Activated naive CD8-positive, alpha-beta T cell (primary cell): ENCODE measurements around the gene DDX39B.
"Not testable (repeated sequence)": the region's sequence is repeated elsewhere in the genome, so short reads cannot be mapped to it uniquely, and the experiment has no call there.

ENCODE experiments used
- H3K27ac Mint-ChIP-seq: one replicate; pipeline ENCODE4 v1.8.0; 2021; ENCODE audit warnings: mixed read lengths
- H3K27me3 Mint-ChIP-seq: one replicate; pipeline ENCODE4 v1.8.0; 2021; ENCODE audit warnings: mixed read lengths
- H3K36me3 Mint-ChIP-seq: one replicate; pipeline ENCODE4 v1.8.0; 2021; ENCODE audit warnings: mixed read lengths
- H3K4me1 Mint-ChIP-seq: one replicate; pipeline ENCODE4 v1.8.0; 2021; ENCODE audit warnings: low read depth, mixed read lengths
- H3K4me3 Mint-ChIP-seq: one replicate; pipeline ENCODE4 v1.8.0; 2021; ENCODE audit warnings: mild to moderate bottlenecking, mixed read lengths
- H3K9me3 Mint-ChIP-seq: one replicate; pipeline ENCODE4 v1.8.0; 2021; ENCODE audit warnings: low read depth, mixed read lengths

Gene DDX39B

DNA sequence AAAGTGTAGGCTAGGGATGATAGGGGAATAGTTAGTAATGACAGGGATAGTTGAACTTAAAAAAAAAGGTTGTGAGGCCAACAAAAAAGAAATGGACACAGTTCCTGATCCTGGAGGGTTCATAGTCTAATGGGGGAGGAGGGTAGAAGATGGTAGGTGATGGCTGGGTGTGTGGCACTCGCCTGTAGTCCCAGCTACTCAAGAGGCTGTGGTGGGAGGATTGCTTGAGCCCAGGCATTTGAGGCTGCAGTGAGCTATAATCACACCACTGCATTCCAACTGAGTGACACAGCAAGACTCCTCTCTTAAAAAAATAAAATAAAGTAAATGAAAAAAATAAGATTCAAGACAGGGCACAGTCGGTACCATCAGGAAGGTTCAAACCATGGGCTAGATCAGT lies 46.2 kb downstream of the DDX39B start:
- Mint-ChIP-seq H3K36me3 (no peaks in the 10 kb centered on the region), H3K9me3 (no peaks in the 10 kb centered on the region), H3K4me1 (peaks cover 50% of the 10 kb centered on the region), H3K27ac (peak overlapping the region; percentile 70), H3K27me3 (no peaks in the 10 kb centered on the region), H3K4me3 (peak overlapping the region; percentile 79)

DNA sequence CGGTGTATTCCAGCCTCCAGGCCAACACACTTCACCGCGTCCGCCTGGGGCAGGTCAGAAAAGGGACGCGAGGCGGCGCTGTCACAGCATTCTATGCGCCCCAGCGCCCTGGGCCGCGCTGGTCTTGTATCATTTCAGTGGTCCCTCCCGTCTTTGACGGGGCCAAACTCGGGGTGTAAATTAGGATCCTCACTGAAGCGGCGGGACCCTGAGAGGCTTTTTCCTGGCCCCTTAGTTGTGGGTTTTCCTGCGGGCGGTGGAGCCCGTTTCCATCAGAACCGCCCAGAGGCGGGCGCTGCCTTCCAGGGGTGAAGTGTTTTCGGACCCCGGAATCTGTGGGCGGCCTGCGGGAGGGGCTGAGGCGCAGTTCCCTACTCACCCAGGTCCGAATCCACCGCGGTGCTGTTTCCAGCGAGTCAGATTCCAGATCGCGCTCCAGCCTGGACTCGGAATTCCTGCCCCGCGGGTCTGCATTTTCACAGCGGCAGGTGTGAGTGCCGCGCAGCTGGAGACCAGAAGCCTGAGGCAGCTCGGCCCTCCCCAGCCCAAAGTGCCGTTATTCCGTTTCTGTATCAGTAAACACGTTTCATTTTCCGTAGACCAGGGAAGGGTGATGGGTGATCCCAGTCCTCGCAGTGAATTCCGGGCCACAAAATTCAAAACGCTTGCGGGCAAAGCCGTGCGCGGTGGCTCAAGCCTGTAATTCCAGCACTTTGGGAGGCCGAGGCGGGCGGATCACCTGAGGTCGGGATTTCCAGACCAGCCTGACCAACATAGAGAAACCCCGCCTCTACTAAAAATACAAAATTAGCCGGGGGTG lies 47.7 kb downstream of the DDX39B start:
- H3K4me1 Mint-ChIP-seq = peaks cover 44% of the 10 kb centered on the region
- no peaks in the 10 kb centered on the region for H3K36me3 Mint-ChIP-seq
- no peaks in the 10 kb centered on the region for H3K9me3 Mint-ChIP-seq
- peak overlapping the region; percentile 70 for H3K27ac Mint-ChIP-seq
- peak overlapping the region; percentile 79 for H3K4me3 Mint-ChIP-seq
- no peaks in the 10 kb centered on the region for H3K27me3 Mint-ChIP-seq

DNA sequence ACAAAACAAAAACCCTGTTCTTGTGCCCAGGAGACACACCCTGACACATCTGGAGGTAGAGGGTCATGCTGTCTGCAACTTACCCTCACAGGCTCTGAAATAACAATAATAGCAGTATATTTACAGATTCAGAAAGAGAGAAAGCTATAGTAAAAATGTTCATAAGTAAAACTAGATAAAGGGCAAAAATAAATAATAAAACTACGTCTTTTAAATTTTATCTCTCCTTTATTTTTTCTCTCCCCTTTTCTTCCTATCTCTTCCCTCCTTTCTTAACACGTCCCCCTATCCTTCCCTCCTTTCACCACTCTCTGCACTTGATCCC lies 48.3 kb downstream of the DDX39B start:
- not testable (repeated sequence) for H3K27me3 Mint-ChIP-seq, H3K36me3 Mint-ChIP-seq, H3K9me3 Mint-ChIP-seq
- H3K4me1 Mint-ChIP-seq = peaks cover 40% of the 10 kb centered on the region
- peak overlapping the region; percentile 70 for H3K27ac Mint-ChIP-seq
- H3K4me3 Mint-ChIP-seq = peak overlapping the region; percentile 79

DNA sequence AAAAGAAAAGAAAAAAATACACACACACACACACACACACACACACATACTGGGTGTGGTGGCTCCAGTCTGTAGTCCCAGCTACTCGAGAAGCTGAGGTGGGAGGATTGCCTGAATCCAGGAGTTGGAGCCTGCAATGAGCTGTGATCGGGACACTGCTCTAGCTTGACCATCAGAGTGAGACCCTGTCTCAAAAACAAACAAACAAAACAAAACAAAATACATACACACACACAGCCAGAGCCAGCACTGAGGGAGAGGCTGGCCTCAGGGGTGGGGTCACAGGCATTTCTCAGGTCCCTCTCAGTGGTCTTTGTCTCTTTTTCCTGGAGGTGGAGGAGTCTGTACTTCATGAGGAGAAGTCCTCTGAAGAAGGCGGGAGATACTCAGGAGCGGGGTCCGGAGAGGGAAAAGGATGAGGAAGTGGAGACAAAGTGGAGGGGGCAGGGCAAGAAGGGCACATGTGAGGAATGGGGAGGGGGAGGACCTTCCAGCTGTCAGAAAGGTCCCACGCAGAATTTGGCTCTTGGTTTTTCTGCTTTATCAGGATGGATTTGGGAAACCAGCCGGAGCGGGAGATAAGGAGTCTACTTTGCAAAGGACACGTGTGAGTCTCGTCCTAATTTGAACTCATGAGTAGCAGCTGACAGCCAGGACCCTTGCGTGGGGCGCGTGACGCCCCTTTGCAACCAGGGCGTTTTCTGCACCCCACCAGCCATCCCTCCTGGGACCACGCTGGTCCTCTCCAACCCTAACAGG lies 51.5 kb downstream of the DDX39B start:
- no peaks in the 10 kb centered on the region for H3K27me3 Mint-ChIP-seq
- no peaks in the 10 kb centered on the region for H3K9me3 Mint-ChIP-seq
- no peak overlapping the region for H3K4me3 Mint-ChIP-seq
- peak overlapping the region; percentile 64 for H3K27ac Mint-ChIP-seq
- peaks cover 16% of the 10 kb centered on the region for H3K4me1 Mint-ChIP-seq
- H3K36me3 Mint-ChIP-seq = no peaks in the 10 kb centered on the region

- Mint-ChIP-seq H3K9me3 (no peaks in the 10 kb centered on the region), H3K27me3 (no peaks in the 10 kb centered on the region), H3K4me3 (no peak overlapping the region), H3K27ac (no peak overlapping the region), H3K36me3 (no peaks in the 10 kb centered on the region), H3K4me1 (peaks cover 12% of the 10 kb centered on the region)
Observed at GRCh38 chr6:31489086-31489485, 52.7 kb downstream of the DDX39B start.

DNA sequence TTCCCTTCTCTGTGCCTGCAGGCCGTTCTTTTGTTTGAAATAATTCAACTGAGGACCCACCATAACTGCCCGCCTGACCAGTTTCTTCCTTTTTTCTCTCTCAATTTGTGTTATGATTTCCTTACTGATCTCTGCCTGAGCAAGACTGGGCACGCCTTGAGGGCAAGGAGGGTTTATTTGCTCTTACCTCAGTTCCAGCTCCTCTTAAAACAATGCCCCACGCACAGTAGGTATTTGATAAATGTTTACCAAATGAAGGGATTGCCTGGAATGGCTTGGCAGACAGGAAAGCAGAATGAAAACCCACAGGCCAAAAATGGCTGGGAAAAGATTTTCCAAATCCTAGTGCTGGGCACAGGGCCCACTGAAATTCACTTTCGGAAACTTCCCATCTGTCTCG lies 54.1 kb downstream of the DDX39B start:
- H3K27ac Mint-ChIP-seq, H3K36me3 Mint-ChIP-seq, H3K4me1 Mint-ChIP-seq, H3K4me3 Mint-ChIP-seq, H3K9me3 Mint-ChIP-seq, H3K27me3 Mint-ChIP-seq: not testable (repeated sequence)

DNA sequence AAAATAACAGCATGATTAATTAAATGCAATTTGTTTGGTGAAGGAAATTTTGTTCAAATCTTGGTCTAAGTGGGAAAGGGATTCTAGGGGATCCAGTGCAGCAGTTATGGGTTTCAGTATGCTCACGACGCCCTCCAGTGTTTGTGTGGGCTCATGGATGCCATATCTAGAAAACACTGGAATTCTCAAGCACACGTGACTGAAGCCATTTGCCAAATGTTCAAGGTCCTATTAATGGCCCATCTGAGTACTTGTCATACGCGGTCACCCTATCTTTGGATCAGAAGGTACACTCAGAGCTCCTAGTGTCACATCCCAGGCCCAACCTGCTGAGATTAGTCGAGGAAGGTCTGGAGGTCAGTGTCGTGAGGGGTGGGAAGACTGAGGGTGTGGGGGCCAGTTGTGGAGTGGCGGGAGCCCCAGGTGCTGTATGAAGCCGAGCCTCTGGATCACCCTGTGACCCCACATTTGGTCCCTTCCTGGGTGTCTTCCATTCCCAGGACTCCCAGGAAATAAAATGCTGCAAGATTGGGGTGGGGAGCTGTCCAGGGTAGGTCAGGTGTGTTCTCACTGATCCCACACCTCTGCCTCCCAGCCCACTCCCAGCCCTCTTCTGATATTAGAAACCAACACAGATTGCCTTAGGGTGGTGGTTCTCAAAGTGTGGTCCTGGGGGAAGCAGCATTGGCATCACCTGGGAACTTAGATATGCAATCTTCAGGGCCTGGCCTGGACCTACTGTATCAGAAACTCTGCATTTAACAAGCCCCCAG lies 55.6 kb downstream of the DDX39B start:
- not testable (repeated sequence) for H3K4me3 Mint-ChIP-seq, H3K27ac Mint-ChIP-seq, H3K27me3 Mint-ChIP-seq, H3K4me1 Mint-ChIP-seq, H3K36me3 Mint-ChIP-seq, H3K9me3 Mint-ChIP-seq

DNA sequence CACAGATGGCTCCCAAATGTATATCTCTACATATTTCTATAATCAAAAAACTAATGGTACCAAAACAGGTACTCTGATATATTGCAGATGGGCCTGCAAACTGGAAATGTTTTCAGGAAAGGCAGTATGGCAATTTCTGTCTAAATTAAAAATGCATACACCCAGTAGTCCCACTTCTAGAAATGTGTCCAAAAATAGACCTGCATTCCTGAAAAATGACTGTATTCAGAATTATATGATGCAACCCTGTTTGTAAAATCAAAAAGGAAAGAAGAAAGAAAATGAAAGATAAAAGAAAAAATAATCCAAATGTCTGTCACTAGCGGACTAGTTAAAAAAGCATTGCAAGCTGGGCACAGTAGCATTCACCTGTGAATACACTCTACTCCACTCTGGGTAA lies 56.7 kb downstream of the DDX39B start:
- Mint-ChIP-seq H3K4me3 (no peak overlapping the region), H3K27me3 (no peaks in the 10 kb centered on the region), H3K36me3 (no peaks in the 10 kb centered on the region), H3K27ac (no peak overlapping the region), H3K4me1 (no peaks in the 10 kb centered on the region), H3K9me3 (no peaks in the 10 kb centered on the region)

DNA sequence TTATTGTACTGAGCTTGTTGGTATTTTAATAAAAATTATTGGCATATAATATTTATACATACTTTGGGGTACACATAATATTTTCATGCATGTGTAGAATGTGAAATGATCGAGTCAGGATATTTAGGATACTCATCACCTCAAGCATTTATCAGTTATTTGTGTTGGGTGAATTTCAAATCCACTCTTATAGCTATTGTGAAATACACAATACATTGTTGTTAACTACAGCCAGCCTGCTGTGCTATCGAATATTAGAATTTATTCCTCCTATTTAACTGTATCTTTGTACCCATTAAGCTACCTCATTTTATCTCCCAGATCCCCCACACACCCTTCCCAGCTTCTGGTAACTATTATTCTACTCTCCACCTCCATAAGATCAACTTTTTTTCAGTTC lies 58.4 kb downstream of the DDX39B start:
- Mint-ChIP-seq H3K36me3 (no peaks in the 10 kb centered on the region), H3K4me1 (peaks cover 2% of the 10 kb centered on the region), H3K27me3 (no peaks in the 10 kb centered on the region), H3K4me3 (no peak overlapping the region), H3K9me3 (no peaks in the 10 kb centered on the region), H3K27ac (no peak overlapping the region)

- no peaks in the 10 kb centered on the region for H3K27me3 Mint-ChIP-seq
- no peaks in the 10 kb centered on the region for H3K36me3 Mint-ChIP-seq
- no peak overlapping the region for H3K27ac Mint-ChIP-seq
- no peaks in the 10 kb centered on the region for H3K9me3 Mint-ChIP-seq
- no peak overlapping the region for H3K4me3 Mint-ChIP-seq
- H3K4me1 Mint-ChIP-seq = peaks cover 13% of the 10 kb centered on the region
Observed at GRCh38 chr6:31480574-31480973, 61.2 kb downstream of the DDX39B start.
